Neural cell (in vitro differentiated cells): ENCODE data around the gene ATP7B.

ENCODE experiments used
- SMC3 ChIP-seq: fragments of 450-650 bp; conservative IDR thresholded peaks from 2 replicates; pipeline ENCODE4 v1.6.1; 2014; ENCODE audit warnings: antibody characterized with exemption, mild to moderate bottlenecking, moderate library complexity; ENCODE audit not compliant: poor library complexity
- TF ChIP-seq, protein P1 (sequence below): fragments of 450-650 bp; IDR thresholded peaks from 2 replicates; pipeline ENCODE4 v1.5.1; 2014; ENCODE audit warnings: antibody characterized with exemption, mild to moderate bottlenecking, moderate library complexity; ENCODE audit not compliant: poor library complexity, severe bottlenecking

DNA sequence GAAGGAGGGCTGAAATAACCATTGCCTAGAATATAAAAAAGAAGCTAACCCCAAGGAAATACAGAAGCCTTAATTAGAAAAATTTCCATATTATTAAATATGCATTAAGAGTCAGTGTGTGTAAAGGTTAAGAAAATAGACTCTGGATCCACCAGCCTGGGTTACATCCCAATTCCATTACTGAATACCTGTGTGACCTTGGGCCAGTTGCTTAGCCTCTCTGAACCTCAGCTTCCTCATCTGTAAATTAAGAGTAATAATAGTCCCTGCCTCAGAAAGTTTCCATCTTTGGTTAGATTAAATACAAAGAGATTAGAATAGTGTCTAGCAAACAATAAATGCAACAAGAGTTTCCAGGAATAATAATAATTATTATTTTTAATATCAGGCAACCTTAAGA is 54.5 kb downstream of the ATP7B start:
- TF ChIP-seq, protein P1, sequence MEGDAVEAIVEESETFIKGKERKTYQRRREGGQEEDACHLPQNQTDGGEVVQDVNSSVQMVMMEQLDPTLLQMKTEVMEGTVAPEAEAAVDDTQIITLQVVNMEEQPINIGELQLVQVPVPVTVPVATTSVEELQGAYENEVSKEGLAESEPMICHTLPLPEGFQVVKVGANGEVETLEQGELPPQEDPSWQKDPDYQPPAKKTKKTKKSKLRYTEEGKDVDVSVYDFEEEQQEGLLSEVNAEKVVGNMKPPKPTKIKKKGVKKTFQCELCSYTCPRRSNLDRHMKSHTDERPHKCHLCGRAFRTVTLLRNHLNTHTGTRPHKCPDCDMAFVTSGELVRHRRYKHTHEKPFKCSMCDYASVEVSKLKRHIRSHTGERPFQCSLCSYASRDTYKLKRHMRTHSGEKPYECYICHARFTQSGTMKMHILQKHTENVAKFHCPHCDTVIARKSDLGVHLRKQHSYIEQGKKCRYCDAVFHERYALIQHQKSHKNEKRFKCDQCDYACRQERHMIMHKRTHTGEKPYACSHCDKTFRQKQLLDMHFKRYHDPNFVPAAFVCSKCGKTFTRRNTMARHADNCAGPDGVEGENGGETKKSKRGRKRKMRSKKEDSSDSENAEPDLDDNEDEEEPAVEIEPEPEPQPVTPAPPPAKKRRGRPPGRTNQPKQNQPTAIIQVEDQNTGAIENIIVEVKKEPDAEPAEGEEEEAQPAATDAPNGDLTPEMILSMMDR = no peak
- no peak for TF ChIP-seq SMC3
